Stimulated activated CD4-positive, alpha-beta T cell treated with anti-CD3 and anti-CD28 coated beads, Interleukin-2, amount 100 ng/mL, for 48 hours (primary cell): ENCODE results near the gene CIROP.
"Not testable (repeated sequence)": the region's sequence is repeated elsewhere in the genome, so short reads cannot be mapped to it uniquely, and the experiment has no call there.

ENCODE experiments used
- DNase-seq, 2 donors: peaks; one replicate each; pipeline ENCODE4 v3.0.0-alpha.2; 2020

The CIROP gene

GRCh38 chr14:23113431-23114119 is 8.8 kb upstream of the CIROP start:
- DNase-seq: no peak

- DNase-seq: no peak
These were observed 7.8 kb upstream of the CIROP start for GRCh38 chr14:23112359-23113178.

GRCh38 chr14:23110579-23111365 is 6.0 kb upstream of the CIROP start:
- DNase-seq: no peak

- no peak for DNase-seq
These were observed 5.0 kb upstream of the CIROP start for GRCh38 chr14:23109769-23110168.

GRCh38 chr14:23108169-23108568 is 3.4 kb upstream of the CIROP start:
- DNase-seq: not testable (repeated sequence)

- not testable (repeated sequence) for DNase-seq
These were observed 2.8 kb upstream of the CIROP start for GRCh38 chr14:23107620-23108019.

- no peak for DNase-seq
These were observed 1.9 kb upstream of the CIROP start for GRCh38 chr14:23106747-23107045.

GRCh38 chr14:23105348-23105824 is 597 bp upstream of the CIROP start:
- no peak for DNase-seq

GRCh38 chr14:23104070-23104590 is 659 bp downstream of the CIROP start:
- no peak for DNase-seq

GRCh38 chr14:23103581-23103980 is 1.2 kb downstream of the CIROP start:
- no peak for DNase-seq

GRCh38 chr14:23102801-23103200 is 2.0 kb downstream of the CIROP start:
- DNase-seq: no peak

GRCh38 chr14:23101986-23102625 is 2.7 kb downstream of the CIROP start:
- no peak for DNase-seq

GRCh38 chr14:23101213-23101970 is 3.4 kb downstream of the CIROP start:
- DNase-seq: no peak

GRCh38 chr14:23099212-23099861 is 5.5 kb downstream of the CIROP start:
- no peak for DNase-seq

GRCh38 chr14:23097786-23098185 is 7.0 kb downstream of the CIROP start:
- DNase-seq: no peak

GRCh38 chr14:23095196-23096108 is 9.3 kb downstream of the CIROP start, which contains the start of gene C14orf119:
Gene C14orf119 (plus strand): TSS chr14:23095505. CDS start chr14:23097659, 2,154 bp downstream.
- DNase-seq: peak in 1 of 2 donors; percentile 99

- peak; percentile 65 to 99 for DNase-seq
These were observed 10.1 kb downstream of the CIROP start, which contains the start of gene ACIN1 for GRCh38 chr14:23094666-23095195. Gene ACIN1 (minus strand): TSS chr14:23095136. CDS start chr14:23095112, 24 bp downstream.

- DNase-seq: no peak
These were observed 10.7 kb downstream of the CIROP start for GRCh38 chr14:23093991-23094665.

- DNase-seq: no peak
These were observed 11.3 kb downstream of the CIROP start for GRCh38 chr14:23093526-23093925.
